ENCODE results near the gene TNS3.
"Not testable (repeated sequence)": the region's sequence is repeated elsewhere in the genome, so short reads cannot be mapped to it uniquely, and the experiment has no call there.

TNS3 gene

GRCh38 chr7:47602272-47603004 lies 20.5 kb upstream of the TNS3 start:
- peak; percentile 22 for DNase-seq

GRCh38 chr7:47601881-47602249 lies 20.0 kb upstream of the TNS3 start:
- DNase-seq = no peak

DNA sequence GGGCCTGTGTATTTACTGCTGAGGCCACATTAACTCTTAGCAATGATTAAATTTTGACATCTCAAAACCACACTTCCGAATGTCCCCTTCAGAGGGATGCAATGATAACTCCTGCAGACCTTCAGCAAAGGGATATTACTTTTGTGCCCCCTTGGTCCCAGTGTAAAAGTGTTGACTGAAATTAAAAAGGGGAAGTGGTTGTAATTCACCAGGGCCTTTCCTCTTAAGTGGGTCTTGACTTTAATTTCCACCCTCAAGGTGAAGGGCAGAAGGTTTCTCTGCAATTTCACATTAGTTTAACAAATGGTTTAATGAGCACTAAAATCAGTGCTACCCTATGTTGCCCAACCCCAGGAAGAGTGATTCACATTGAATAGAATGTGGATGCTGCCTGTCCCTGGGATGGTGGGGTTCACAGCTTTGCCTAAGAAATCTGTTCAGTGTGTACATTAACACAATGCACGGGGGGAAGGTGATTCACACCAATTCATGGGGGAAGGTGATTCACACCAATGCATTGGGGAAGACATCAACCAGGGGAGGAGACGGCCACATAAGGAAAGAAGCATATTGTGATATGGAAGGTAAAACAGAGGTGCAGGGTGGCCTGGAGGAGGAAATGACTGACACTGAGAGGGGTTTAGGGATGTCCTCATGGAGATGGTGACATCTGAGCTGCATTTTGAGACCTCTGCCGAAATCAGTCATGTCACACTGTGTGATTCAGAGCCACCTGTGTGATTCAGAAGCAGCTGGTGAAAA lies 19.4 kb upstream of the TNS3 start:
- no peak for DNase-seq

- no peak for DNase-seq
These were observed 18.5 kb upstream of the TNS3 start for GRCh38 chr7:47600199-47601118.

- DNase-seq = no peak
These were observed 15.5 kb upstream of the TNS3 start for GRCh38 chr7:47597379-47597778.

- no peak for DNase-seq
These were observed 14.7 kb upstream of the TNS3 start for GRCh38 chr7:47596502-47597202.

- DNase-seq = no peak
These were observed 12.5 kb upstream of the TNS3 start for GRCh38 chr7:47594406-47594805.

GRCh38 chr7:47591655-47592572 lies 10.0 kb upstream of the TNS3 start:
- no peak for DNase-seq

DNA sequence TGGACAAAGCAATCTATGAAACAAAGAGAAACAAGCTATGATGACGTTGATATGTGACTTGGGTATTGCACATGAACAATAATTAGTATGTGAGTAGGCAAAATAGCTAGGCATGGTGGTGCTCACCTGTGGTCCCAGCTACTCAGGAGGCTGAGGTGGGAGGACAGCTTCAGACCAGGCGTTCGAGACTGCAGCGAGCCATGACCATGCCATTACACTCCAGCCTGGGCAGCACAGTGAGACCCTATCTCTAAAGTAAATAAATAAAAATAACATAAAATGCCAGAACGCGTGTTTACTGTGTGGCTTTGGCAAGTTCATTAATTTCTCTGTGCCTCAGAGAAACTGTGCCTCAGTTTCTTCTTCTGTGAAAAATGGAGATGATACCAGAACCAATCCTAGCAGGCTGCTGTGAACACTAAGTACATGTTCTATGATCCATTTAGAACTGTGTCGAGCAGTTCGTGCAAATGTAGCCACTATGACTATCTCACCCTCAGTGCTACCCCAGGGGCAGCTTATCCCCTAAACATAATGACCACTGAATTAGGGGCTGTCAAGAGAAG lies 9.3 kb upstream of the TNS3 start:
- no peak for DNase-seq

DNA sequence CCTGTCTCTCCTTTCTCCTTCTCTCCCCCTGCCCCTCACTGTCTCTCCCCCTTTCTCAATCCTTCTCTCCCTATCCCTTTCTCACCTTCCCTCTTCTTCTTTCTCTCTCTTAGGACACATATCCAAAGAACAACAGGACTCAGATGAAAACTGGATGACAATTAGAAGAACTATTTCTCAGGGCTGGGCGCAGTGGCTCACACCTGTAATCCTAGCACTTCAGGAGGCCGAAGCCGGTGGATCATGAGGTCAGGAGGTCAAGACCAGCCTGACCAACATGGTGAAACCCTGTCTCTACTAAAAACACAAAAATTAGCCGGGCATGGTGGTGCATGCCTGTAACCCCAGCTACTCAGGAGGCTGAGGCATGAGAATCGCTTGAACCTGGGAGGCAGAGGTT lies 8.3 kb upstream of the TNS3 start:
- DNase-seq = not testable (repeated sequence)

- no peak for DNase-seq
These were observed 6.9 kb upstream of the TNS3 start for GRCh38 chr7:47588704-47589225.

GRCh38 chr7:47587976-47588375 lies 6.1 kb upstream of the TNS3 start:
- no peak for DNase-seq

DNA sequence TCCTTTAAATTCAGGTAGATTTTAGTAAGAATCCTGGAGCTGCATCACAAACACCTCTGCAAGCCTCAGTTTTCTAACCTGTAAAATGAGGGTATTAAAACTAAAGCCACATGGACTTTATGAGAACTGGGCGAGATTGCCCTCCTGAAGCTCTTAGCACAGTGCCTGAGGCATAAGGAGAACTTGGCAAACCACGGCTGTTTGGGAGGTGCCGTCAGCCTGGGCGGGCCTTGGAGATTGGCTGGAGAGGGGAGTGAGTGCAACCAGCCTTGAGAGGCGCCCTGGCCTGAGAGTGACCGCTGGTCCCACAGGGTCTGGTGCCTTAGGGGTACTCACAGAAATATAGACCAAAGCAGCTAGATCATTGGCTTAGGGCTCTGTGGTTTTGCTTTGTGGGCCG lies 5.4 kb upstream of the TNS3 start:
- no peak for DNase-seq

DNA sequence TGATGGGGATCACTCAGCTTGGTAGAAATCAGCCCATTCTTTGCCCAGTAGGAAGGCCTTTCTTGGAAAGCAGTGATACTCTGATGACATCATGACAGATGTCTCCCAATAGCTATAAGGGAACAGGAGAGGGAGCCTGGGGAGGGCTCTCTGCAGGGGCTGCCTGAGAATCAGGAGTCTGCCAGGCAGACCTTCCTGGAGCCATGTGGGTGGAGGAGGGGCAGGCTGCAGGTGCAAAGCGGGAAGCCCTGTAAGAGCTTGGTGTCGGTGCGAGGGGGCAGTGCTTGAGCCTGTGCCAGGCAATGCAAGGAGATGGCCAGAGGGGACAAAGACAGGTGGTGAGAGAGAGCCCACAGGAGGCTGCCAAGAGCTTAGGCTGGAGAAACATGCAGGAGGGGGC lies 5.0 kb upstream of the TNS3 start:
- no peak for DNase-seq

GRCh38 chr7:47586161-47586670 lies 4.3 kb upstream of the TNS3 start:
- DNase-seq = not testable (repeated sequence)

DNA sequence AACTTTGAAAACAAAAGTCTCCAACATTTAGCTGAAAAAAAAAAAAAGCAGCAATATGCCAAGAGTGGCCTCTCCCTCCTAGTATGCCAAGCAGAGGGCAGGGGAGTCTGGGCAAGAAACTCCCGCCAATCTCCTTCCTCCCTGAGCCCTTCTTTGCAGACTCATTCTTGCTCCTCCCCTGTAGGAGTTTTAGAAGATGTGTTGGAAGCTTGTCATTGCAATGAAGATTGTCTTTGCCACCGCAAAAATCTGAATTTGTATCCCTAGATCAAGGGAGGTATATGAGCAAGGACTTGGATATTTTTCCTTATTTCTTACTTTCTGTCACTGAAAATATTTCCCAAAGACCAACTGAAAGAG lies 2.6 kb upstream of the TNS3 start:
- no peak for DNase-seq

DNA sequence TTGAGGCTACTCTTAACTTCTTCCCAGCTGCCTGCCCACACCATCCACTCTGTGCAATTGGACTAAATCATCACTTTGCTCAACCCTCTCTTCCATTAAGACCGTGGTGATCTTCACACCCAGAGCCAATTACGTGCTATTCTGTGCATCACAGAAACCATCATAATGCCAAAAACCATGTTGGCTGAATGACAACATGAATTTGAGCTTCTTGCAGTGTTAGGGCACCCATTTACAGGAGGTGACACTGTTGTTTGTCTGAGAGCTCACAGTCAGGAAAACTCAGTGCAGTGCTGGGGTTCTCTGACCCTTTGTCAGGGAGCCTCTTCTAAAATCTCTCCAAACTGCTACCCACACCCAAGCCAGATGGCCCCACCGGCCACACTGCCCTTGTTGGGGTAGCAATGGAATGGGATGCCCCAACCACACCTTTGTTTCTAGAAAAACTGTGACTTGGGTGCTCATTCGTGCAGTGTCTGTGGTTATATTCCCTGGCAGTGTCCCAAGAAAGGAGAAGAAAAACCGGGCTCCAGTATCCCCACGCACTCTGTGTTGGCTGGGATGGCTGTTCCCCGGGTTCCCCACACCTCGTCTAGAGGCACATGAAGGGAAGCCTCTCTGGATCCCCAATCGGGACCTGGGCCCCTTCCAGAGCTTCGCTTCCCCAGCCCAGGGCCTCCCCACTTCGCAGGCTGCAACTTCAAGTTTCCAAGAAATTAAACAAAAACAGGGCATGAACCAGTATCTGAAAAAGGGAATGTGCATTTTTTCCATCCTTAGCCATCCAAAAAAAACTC lies 2.0 kb upstream of the TNS3 start:
- DNase-seq = no peak

DNA sequence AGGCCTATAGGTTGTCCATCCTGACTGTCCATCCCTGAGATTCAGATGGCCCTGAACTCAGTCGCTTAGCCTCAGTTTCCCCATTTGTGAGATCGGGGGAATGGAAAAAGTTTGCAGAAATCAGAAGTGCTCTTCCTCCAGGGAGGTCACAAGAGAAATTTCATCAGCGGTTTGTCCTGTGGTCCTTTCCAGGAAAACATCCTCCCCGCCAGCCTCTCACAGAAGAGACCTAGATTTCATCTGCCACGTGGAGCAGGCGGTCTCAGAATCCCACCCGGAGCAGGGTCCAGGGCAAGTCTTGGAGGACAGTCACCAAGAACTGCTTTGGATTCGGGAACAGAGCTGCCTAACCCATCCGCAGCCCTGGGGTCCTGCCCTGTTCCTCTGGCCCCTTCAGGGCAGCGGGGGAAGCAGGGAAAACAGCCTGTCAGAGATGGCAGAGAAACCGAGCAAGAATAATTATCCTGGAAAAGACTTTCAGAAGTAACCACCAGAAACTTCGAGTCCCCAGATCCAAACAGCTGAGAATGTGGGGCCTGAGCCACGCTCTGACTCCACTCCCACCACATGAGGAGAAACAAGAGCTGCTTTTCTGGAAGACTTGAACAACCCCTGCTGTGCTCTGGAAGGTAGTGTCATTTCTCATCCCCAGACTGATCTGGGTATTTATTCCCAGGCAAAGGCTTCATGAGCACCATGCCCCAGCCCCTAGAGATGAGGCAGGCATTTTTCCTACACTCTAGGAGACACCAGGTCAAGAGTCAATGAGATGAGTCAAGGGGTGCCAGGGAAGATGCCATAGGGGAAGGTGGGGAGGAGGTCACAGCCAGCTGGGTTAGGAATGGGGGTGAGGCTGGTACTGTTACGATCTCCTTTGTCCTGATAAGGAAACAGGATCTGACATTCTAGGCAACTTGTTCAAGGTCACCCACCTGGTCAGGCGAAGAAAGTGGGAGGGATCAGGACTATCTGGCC lies 1.1 kb upstream of the TNS3 start:
- no peak for DNase-seq

GRCh38 chr7:47581438-47581803 lies 490 bp downstream of the TNS3 start:
- DNase-seq = peak; percentile 8

All from NCI-H82 (cell line).